ENCODE measurements around the gene LETM1. TPM values are rescaled to one million over a fixed set of nuclear protein-coding genes. Genes with fewer than 3 reads are reported as not detected.

LETM1 gene
- total and polyA plus RNA-seq, 2 of the 13 experiments (the other 11 are each of a cell fraction or from before 2014, with no cell fraction given) = 9.7 to 41.6 TPM

- TF ChIP-seq E2F2 (CRISPR knock-in tag; IDR thresholded peaks at IDR 0.05; ENCODE audit: borderline replicate concordance) (no peak), ZNF839 (CRISPR knock-in tag; IDR thresholded peaks at IDR 0.05; ENCODE audit: borderline replicate concordance) (no peak), ZNF230 (CRISPR knock-in tag; IDR thresholded peaks at IDR 0.05) (no peak), ZNF567 (CRISPR knock-in tag; IDR thresholded peaks at IDR 0.05; ENCODE audit: borderline replicate concordance) (no peak), ZNF253 (CRISPR knock-in tag; IDR thresholded peaks at IDR 0.05; ENCODE audit: borderline replicate concordance) (no peak), ZNF598 (CRISPR knock-in tag; IDR thresholded peaks at IDR 0.05; ENCODE audit: borderline replicate concordance) (no peak), SNAPC5 (CRISPR knock-in tag; IDR thresholded peaks at IDR 0.05; ENCODE audit: borderline replicate concordance) (no peak), HMG20A (CRISPR knock-in tag; IDR thresholded peaks at IDR 0.05; ENCODE audit: borderline replicate concordance) (no peak), ZNF24 (IDR thresholded peaks at IDR 0.05) (no peak), THAP11 (CRISPR knock-in tag; IDR thresholded peaks at IDR 0.05) (peak; percentile 73; the same call in 1 of the 2 replicates), HOXA3 (CRISPR knock-in tag; IDR thresholded peaks at IDR 0.05) (peak; percentile 34; the same call in 1 of the 2 replicates), PBX2 (CRISPR knock-in tag; IDR thresholded peaks at IDR 0.05) (no peak), ZNF33A (CRISPR knock-in tag; IDR thresholded peaks at IDR 0.05; ENCODE audit: borderline replicate concordance) (no peak), BORCS8-MEF2B (CRISPR knock-in tag; IDR thresholded peaks at IDR 0.05) (no peak), HDAC6 (IDR thresholded peaks at IDR 0.05; ENCODE audit: low read depth, low read length) (no peak), ZNF670 (CRISPR knock-in tag; IDR thresholded peaks at IDR 0.05; ENCODE audit: borderline replicate concordance) (no peak), RFX5 (IDR thresholded peaks at IDR 0.05; ENCODE audit: low read depth, low read length) (no peak), RCOR2 (CRISPR knock-in tag; IDR thresholded peaks at IDR 0.05) (no peak)
These were observed 7.5 kb upstream of the LETM1 start (continued) for GRCh38 chr4:1863297-1864033.
